GM19025 (cell line): ENCODE results near the gene PARK7.
"Not testable (repeated sequence)": the region's sequence is repeated elsewhere in the genome, so short reads cannot be mapped to it uniquely, and the experiment has no call there.

Experiments
- ATAC-seq: cut with Tn5 transposase; IDR thresholded peaks from one replicate; pipeline ENCODE4 v1.9.1; 2021; ENCODE audit warnings: mild to moderate bottlenecking, low read depth, moderate library complexity; ENCODE audit not compliant: unreplicated experiment

PARK7 gene

DNA sequence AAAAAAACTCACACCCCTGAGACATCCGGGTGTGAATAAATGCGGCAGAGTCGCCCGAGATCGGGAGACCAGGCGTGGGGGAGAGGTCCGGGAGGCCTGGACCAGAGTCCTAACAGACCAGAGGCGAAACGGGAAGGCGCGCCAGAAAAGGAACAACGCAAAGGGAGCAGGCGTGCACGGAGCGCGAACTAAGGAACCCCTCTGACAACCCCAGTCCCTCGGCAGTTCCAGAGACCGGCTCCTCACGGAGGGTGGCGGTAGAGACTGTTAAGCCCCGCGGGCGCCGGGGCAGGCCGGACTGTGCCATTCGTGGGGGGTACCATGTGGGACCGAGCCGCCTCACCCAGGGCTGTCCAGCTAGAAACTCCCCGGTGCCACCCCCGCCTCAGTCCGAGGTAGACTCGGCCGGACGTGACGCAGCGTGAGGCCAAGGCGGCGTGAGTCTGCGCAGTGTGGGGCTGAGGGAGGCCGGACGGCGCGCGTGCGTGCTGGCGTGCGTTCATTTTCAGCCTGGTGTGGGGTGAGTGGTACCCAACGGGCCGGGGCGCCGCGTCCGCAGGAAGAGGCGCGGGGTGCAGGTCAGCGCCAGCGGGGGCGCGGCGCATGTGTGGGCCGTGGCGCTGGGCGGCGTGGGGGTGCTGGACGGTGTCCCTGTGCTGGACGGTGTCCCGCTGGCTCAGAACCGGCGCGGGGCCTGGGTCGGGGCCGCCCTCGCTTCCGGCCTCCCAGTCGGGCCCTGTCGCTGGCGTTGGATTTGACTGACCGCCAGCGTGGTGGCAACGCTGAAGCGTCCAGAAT lies at the start of gene PARK7:
PARK7 (plus strand) TSS at position 496 of the 798 bp plus-strand sequence. CDS start 1,075 bp downstream, outside the sequence.
- peak; percentile 93 for ATAC-seq

DNA sequence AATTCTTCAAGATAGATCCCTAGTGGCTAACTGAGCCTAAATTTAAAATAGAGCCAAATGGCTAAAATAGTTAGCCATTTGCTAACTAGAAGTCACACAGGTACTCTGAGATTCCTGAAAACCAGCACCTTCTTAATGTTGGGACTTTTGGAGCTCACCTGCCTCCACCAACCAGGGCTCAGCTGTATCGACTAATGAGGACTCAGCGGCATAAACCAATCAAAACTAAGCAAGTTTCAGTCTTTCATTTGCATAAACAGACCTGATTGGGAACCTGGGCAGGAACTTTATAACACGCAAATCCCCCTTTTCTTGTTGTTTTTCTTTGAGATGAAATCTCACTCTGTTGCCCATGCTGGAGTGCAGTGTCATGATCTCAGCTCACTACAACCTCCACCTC lies 49.4 kb upstream of the PARK7 start:
- ATAC-seq, result no peak

DNA sequence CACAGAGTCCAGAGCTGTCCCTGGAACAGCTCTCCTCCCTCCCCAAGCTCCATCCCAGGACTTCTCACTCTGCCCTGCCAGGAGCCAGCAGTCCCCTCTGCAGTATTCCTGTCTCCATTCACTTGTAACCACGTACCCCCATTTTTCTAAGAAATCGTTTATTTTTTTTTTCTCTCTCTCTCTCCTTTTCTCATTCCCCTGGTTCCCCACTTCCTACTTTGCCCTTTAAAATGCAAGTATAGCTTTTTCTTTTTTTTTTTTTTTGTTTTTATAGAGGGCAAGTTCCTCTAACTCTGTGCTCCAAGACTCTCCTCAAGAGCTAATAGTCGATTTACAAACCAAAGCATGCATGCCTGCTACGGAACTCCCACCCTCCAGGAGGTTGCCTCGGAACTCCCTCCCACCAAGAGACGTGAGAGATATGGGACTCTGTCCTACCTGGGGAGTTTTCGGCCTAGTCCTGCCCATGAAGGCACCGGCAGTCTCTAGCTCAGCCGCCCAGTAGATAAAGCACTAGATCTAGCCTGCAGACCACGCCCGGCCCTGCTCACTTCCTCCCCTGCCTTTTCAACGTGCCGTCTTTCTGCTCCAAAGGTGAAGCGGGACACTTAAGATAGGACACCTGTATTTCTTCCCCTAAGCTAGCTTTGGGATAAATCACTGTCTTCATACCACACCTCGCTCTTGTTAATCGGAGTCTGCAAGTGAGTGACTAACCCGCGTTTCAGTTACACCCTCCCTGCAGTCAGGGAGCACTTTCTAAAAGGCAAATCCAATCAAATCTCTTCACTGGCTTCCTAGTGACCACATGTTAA lies 48.6 kb upstream of the PARK7 start:
- no peak for ATAC-seq

DNA sequence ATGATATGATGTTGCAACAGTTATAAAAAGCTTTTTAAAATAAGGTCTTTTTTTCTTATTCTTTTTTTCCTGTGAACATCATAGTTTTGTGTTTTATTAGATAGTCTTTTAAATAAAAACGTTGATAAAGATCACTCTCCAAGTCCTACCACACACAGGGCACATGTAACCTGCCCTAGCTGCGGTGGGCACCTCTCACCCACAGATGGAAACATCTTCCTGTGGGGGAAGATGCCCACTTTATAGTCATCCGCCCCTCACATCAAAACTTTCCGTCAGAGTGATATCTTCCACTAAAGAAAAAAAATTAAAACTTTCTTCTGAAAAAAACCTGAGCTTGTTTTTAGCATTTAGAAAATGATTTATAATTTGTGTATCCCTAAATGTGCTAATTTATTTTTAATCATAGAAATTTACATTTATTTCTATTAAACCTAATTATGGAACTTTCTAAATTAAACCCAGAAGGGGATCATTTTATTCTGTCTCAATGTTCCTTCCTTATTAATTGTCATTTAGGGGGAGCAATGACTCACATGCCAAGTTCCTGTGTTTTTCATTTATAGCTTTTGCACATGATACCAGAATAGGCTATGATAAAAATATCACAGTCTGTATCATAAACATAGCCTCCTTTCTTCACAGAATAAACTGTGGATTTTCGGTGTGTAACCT lies 45.5 kb upstream of the PARK7 start:
- no peak for ATAC-seq

DNA sequence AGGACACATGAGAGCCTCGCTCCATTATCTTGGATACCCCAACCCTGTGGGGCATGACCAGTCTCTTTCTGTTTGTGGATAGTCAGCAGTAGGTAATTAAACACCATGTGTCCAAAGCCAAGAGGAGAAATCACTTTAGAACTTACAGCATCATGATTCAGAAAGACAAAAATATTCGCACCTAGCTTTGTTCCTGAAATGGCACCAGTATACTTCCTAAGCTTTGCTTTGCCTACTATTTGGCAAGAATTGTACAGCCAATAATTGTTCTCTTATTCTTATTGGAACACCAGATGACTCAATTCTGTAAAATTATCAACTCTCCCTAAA lies 45.0 kb upstream of the PARK7 start:
- no peak for ATAC-seq

DNA sequence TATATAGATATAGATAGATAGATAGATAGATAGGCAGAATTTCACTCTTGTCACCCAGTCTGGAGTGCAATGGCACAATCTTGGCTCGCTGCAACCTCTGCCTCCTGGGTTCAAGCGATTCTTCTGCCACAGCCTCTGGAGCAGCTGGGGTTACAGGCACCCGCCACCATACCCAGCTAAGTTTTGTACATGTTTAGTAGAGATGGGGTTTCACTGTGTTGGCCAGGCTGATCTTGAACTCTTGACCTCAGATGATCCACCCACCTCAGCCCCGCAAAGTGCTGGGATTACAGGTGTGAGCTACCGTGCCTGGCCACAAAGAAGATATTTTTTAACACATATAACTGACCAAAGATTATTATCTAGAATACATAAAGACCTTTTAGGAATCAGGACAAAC lies 43.5 kb upstream of the PARK7 start:
- ATAC-seq, result not testable (repeated sequence)

DNA sequence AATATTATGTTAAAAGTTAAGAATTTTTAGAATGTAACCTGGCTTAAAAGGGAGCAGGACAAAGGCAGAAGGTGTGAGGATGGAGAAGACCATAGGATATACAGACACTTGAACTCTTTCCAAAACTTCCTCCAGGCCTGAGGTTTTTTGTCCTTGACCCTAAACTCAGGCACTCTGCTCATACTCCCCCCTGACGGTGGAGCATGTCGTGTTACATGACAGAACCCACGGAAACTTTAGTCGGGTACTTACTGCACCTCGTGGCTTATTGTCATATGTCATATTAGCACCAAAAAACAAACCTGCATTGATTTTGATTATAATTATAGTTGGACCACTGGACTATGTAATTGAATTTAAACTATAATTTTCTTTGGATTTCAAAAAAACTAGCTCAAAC lies 41.6 kb upstream of the PARK7 start:
- no peak for ATAC-seq

DNA sequence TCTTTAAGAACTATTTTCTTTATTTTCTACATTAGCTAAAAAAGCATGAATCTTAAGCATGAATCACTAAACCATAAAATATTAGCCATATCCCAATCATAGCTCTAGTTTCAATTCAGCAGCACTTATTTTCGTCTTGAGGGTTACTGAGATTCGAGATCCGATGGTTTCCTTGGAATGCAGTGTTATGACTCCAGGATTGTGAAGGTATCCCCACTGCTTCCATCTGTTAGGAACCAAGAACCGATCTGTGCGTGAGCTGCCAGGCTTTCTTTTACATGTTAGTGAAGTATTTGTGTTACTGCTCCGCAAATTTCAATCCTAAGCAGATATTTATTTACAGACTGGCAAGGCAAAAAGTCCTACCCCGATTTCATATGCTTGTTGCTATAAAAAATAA lies 39.7 kb upstream of the PARK7 start:
- ATAC-seq, result no peak

DNA sequence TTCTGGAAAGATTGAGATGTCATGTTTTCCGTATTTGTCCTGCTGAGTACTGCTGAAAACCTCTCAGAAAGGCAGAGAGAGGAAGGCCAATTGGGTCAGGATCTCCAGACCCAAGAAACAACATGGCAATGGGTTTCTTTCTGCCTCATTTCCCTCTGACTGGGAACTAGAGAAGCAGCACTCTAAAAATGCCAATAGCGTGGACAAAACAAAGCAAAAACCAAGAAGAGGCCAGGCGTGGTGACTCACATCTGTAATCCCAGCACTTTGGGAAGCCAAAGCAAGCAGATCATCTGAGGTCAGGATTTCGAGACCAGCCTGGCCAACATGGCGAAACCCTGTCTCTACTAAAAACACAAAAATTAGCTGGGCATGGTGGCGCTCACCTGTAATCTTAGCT lies 39.2 kb upstream of the PARK7 start:
- no peak for ATAC-seq

DNA sequence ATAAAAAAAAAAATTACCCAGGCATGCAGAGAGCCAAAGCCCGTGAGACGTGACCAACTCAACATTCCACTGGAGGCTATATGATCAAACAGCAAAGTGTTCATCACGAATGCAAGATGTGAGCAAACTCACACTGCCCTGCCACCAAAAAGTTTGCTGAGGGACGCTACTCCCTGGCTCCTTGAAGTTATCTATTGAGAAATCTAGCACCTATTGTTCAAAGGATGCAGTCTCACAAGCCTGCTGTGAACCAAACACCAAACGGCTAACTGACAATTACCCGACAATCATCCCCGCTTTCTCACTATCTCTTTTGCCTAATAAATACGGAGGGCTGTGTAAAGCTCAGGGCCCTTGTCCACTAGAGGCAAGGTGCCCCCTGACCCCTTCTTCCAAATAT lies 34.5 kb upstream of the PARK7 start:
- not testable (repeated sequence) for ATAC-seq

DNA sequence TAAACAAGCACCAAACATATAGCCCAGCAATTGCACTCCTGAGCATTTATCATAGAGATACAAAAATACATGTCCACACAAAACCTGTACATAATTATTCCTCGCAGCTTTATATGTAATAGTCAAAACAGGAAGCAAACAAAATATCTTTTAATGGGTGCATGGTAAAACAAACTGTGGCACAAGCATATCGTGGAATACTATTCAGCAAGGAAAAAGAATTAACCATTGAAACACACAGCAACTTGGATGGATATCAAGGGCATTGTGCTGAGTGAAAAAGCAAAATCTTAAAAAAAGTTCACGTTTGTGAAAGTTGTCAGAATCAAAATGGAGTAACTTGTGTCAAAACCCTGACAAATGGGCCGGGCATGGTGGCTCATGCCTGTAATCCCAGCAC lies 33.3 kb upstream of the PARK7 start:
- ATAC-seq, result no peak

DNA sequence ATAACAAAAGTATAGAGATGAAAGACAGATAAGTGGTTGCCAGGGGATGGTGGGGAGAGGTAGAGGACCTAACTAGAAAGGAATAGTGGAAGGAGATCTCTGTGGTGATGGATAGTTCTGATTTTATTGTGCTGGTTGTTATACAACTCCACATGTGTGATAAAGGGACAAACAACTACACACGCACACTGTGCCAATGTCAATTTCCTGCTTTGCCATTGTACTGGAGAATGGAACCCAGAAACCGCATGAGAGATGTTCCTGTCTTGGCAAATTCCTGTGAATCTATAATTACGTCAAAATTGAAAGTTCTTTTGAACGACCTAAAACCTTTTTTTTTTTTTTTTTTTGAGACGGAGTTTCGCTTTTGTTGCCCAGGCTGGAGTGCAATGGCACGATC lies 31.9 kb upstream of the PARK7 start:
- ATAC-seq, result no peak

DNA sequence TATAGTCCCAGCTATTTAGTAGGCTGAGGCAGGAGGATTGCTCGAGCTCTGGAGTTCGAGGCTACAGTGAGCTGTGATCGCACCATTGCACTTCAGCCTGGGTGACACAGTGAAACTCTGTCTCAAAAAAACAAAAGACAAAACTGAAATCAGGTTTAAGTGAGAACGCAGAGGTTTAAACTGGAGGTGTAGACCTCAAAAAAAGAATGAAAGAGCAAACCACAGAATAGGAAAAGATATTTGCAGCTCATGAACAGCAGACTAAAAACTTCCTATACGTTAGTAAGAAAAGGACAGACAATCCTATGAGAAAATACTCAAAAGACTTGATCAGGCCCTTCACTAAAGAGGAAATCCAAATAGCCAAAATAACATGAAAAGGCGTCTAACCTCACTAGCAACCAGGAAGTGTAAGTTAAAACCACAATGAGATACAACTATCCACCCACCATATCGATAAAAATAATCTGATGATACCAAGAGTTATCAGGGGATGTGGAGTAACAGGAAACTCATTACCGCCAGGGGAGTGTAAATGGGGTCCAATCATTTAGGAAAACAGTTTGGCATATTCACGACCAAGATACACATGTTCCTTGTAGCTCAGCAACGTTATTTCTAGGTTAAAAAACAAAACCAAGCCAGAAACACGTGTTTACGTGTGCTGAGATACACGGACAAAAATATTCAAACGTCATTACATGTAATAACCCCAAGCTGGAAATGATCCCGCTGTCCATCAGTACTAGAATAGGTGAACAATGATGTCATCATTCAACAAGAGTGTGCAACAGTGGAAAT lies 30.7 kb upstream of the PARK7 start:
- ATAC-seq, result no peak

DNA sequence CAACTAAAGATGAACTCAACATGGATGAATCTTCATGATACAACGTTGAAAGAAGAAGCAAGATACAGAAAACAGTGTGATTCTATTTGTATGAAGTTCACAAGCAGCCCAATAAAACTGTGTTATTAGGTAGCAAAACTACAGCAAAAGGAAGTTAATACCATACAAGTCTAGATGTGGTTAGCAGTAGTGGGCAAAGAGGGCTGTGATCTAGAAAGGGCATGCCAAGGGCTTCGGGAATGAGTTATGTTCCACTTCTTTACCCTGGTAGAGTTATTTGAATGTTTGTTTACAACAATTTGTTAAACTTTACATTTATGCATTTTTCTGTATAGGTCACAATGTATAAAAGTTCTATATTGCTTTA lies 30.1 kb upstream of the PARK7 start:
- ATAC-seq, result no peak

DNA sequence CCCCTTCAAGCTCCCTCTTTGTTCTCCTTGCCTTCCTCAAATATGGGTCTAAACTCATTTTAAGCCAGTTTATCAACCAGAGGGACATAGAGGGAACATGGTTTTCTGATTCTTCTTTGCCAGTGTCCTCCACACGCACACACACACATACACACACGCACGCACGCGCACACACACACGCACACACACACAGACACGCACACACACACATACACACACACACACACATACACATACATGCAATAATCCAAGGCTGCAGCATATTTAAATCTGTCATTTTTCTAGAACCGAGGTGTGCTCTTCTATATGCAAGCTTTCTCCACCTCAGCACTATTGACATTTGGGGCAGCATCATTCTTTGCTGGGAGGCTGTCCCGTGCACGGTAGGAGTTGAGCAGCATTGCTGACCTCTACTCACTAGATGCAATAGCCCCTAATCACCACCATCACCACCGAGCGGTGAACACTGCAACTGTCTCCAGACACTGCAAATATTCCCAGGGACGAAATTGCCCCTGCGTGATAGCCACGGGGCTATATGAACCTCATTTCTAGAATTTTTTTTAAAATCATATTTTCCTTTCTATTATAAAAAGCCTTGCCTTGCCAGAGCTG lies 28.9 kb upstream of the PARK7 start:
- ATAC-seq, result no peak

DNA sequence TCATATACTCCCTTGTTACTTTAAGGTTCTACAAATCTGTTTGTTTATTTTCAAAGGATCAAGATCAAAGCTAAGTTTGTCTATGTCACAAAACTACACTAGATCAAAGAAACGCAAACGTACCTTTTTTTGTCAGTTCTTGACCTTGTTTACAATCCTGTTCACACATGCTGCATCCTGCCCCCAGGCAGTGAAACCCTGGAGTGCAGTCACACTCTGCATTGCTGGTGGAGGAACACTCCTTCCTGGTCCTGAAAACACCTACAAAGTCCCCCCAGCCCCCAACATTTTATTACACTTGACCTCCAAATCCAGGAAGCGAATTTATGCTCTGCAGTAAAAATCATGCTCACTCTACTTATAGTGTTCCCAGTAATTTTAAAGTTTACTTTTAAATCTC lies 23.4 kb upstream of the PARK7 start:
- ATAC-seq, result no peak

DNA sequence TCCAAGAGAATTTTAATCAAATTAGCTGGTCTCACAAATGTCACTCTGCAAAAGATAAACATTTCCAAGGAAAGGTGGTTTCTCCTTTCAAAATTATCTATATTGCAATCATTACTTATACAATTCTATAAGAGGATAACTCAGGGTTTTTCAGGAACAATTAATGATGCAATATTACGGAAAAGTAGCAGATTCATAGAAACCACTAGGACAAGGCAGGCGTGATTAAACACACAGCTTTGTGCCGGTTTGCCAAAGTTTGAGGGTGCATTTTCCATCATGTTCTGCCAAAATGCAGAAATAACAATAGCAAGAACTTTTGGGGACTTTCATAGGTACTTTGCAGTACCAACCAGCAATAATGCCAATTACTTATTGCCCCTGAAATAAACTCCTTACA lies 21.5 kb upstream of the PARK7 start:
- no peak for ATAC-seq

DNA sequence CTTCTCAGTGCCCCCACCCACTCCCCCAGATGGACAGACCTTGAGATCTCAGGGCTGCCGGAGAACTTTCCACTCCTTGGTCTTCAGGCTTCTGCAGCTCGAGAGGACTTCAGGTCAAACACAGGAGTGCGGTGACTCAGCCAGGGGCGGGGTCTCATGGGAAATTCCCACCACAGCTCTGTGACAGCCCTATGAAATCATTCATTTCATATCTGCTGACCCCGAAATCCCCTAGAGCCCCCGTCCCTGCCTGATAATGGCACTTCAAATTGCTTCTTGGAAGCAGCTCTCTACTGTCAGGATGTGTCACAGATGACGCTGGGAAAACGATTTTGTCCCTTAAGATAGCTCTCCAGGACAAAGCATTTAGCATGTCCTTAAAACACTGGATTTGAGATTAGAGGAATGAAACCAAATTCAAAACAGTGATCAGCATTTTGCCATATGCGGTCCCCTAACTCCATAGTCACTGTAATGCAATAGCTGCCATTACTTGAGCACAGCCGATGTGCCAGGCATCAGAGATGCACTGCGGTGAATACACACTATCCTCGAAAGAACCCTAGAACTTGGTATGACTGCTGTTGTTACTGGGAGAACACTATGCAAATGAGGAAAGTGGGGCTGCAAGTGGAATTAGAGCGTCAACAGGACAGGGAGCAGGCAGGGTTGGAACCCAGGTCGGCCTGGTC lies 20.6 kb upstream of the PARK7 start, which contains the start of gene TNFRSF9:
TNFRSF9 (minus strand) TSS at position 95 of the 692 bp plus-strand sequence. CDS start 845 bp downstream, outside the sequence.
- ATAC-seq, result no peak

DNA sequence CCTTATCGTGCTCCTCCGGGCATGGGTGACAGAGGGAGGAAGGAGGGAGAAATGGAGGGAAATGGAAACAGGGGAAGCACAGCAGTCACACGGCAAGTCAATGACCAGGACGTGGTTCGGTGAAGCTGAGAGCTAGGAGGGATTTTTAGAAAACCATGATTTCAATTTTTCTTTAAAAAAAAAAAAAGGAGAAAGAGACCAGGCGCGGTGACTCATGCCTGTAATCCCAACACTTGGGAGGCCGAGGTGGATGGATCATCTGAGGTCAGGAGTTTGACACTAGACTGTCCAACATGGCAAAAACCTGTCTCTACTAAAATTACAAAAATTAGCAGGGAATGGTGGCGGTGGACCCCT lies 20.1 kb upstream of the PARK7 start:
- no peak for ATAC-seq
